WTC11 (cell line): ENCODE measurements around the gene GNG8.

Experiments used
- ATF1 ChIP-seq: sonication (generic); formaldehyde crosslinking; IDR thresholded peaks from 2 replicates; pipeline ENCODE4 v1.8.1; 2023; ENCODE audit warnings: mild to moderate bottlenecking, moderate library complexity, missing genetic modification reagents
- CTCF ChIP-seq: fragments of 200-600 bp; IDR thresholded peaks from 2 replicates; pipeline ENCODE4 v1.8.0; 2022; ENCODE audit warnings: antibody characterized with exemption
- FOXP1 ChIP-seq: sonication (generic); formaldehyde crosslinking; IDR thresholded peaks from 2 replicates; pipeline ENCODE4 v1.8.0; 2022; ENCODE audit warnings: missing genetic modification reagents, mild to moderate bottlenecking, moderate library complexity, borderline replicate concordance
- HMGXB4 ChIP-seq: sonication (generic); formaldehyde crosslinking; IDR thresholded peaks from 2 replicates; pipeline ENCODE4 v1.8.1; 2023; ENCODE audit warnings: mild to moderate bottlenecking, moderate library complexity, missing genetic modification reagents
- KAT7 ChIP-seq: sonication (generic); formaldehyde crosslinking; IDR thresholded peaks from 2 replicates; pipeline ENCODE4 v1.8.1; 2023; ENCODE audit warnings: missing genetic modification reagents, mild to moderate bottlenecking, borderline replicate concordance
- TF ChIP-seq, protein P1 (sequence below): sonication (generic); formaldehyde crosslinking; IDR thresholded peaks from 2 replicates; pipeline ENCODE4 v1.8.1; 2022; ENCODE audit warnings: mild to moderate bottlenecking, moderate library complexity, missing genetic modification reagents

GRCh38 chr19:46624958-46625661, 10.9 kb downstream of the GNG8 start, which contains the start of gene PTGIR:
- TF ChIP-seq CTCF, result no peak
- no peak for TF ChIP-seq ATF1 (CRISPR knock-in tag)
- no peak for TF ChIP-seq HMGXB4 (CRISPR knock-in tag)
- TF ChIP-seq FOXP1 (CRISPR knock-in tag), result no peak
- TF ChIP-seq, protein P1, sequence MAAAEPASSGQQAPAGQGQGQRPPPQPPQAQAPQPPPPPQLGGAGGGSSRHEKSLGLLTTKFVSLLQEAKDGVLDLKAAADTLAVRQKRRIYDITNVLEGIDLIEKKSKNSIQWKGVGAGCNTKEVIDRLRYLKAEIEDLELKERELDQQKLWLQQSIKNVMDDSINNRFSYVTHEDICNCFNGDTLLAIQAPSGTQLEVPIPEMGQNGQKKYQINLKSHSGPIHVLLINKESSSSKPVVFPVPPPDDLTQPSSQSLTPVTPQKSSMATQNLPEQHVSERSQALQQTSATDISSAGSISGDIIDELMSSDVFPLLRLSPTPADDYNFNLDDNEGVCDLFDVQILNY (CRISPR knock-in tag), result no peak
- TF ChIP-seq KAT7 (CRISPR knock-in tag), result no peak
